ENCODE measurements around the gene GOLGB1.

DNA sequence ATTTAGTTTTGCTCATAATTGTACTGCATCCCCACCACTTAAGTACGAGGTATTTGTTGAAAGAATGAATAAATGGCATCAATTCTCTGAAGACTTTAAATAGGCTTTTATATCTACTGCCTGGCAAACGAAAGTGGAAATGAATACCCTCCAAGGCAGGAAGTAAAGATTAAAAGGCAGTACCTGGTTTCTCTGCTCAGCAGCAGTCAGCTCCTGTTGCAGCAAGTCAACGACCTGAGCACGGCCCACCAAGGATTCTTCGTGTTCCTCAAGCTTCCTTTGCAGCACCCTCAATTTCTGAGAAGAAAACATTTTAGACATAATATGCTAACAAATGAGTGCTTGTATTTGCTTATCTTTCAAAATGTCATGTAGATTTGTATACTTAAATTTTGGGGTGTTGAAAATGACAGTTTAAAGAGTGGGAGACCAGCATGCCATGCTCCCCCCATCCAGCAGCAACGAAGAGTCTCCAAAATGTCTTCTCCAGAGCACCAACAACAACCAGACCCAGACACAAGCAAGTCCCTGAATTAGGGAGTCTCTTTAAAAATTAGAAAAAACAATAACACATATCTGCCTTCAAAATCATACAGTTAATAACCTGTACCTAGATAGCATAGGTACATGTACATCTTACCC, 31.2 kb downstream of the GOLGB1 start:
- TF ChIP-seq, protein P1, sequence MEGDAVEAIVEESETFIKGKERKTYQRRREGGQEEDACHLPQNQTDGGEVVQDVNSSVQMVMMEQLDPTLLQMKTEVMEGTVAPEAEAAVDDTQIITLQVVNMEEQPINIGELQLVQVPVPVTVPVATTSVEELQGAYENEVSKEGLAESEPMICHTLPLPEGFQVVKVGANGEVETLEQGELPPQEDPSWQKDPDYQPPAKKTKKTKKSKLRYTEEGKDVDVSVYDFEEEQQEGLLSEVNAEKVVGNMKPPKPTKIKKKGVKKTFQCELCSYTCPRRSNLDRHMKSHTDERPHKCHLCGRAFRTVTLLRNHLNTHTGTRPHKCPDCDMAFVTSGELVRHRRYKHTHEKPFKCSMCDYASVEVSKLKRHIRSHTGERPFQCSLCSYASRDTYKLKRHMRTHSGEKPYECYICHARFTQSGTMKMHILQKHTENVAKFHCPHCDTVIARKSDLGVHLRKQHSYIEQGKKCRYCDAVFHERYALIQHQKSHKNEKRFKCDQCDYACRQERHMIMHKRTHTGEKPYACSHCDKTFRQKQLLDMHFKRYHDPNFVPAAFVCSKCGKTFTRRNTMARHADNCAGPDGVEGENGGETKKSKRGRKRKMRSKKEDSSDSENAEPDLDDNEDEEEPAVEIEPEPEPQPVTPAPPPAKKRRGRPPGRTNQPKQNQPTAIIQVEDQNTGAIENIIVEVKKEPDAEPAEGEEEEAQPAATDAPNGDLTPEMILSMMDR (conservative IDR thresholded peaks at IDR 0.05; ENCODE audit: low read length), result no peak
- no peak for TF ChIP-seq EZH2phosphoT487 (IDR thresholded peaks at IDR 0.05; ENCODE audit: borderline replicate concordance, low read depth, low read length)

Data from OCI-LY7 (cell line).